ENCODE results near the gene SMIM43. TPM values are rescaled to one million over a fixed set of nuclear protein-coding genes. Genes with fewer than 3 reads are reported as not detected.
A peak's percentile ranks its signal among the peaks of the same experiment; 100 is the strongest.
"Not testable (repeated sequence)": the region's sequence is repeated elsewhere in the genome, so short reads cannot be mapped to it uniquely, and the experiment has no call there.

Gene SMIM43
- polyA plus RNA-seq, 1 experiment, result 7.4 TPM

- ChIA-PET CTCF (interaction anchor here (0.6 to 1.0 kb wide), 2 partner anchors 30 to 471 kb away, joined by 3 read pairs; no protein-coding TSS in a partner anchor), POLR2A (interaction anchor here (1.2 kb wide), 1 partner anchor 69 kb away, joined by 3 read pairs; the partner anchor contains the start of gene ANXA5)
- no peak overlapping the region for H3K4me3 ChIP-seq (ENCODE audit: low read depth, low read length)
These were observed 1.1 kb upstream of the SMIM43 start for GRCh38 chr4:121765971-121766538.

GRCh38 chr4:121765368-121765705, 373 bp upstream of the SMIM43 start:
- Histone ChIP-seq H3K4me3 (ENCODE audit: low read depth, low read length) (peak overlapping the region; percentile 69), H3K27ac (ENCODE audit: low read depth, low read length) (no peak overlapping the region), H3K27me3 (ENCODE audit: control insufficient read depth, insufficient read depth, low read length) (no peaks in the 10 kb centered on the region), H3K9me3 (ENCODE audit: control insufficient read depth, insufficient read depth, low read length) (no peaks in the 10 kb centered on the region; the same call in 1 of the 2 replicates)
- POLR2A ChIA-PET, result no interaction called here
- no peak for DNase-seq (ENCODE audit: low read depth, low spot score)
- CTCF ChIA-PET, result interaction anchor here (0.6 to 1.3 kb wide), 3 partner anchors 14 to 28 kb away, joined by 3 to 11 read pairs (median 3); no protein-coding TSS in a partner anchor
- no peak for TF ChIP-seq CTCF (IDR thresholded peaks at IDR 0.05; ENCODE audit: low read depth, low read length)

More at GRCh38 chr4:121765971-121766538, 1.1 kb upstream of the SMIM43 start:
- no peaks in the 10 kb centered on the region for H3K27me3 ChIP-seq (ENCODE audit: control insufficient read depth, insufficient read depth, low read length)
- no peak for DNase-seq (ENCODE audit: low read depth, low spot score)
- TF ChIP-seq CTCF (IDR thresholded peaks at IDR 0.05; ENCODE audit: low read depth, low read length), result no peak
- H3K9me3 ChIP-seq (ENCODE audit: control insufficient read depth, insufficient read depth, low read length), result no peaks in the 10 kb centered on the region; the same call in 1 of the 2 replicates
- H3K27ac ChIP-seq (ENCODE audit: low read depth, low read length), result no peak overlapping the region

GRCh38 chr4:121764303-121764701, 662 bp downstream of the SMIM43 start:
- no peaks in the 10 kb centered on the region for H3K27me3 ChIP-seq (ENCODE audit: control insufficient read depth, insufficient read depth, low read length)
- CTCF ChIA-PET, result interaction anchor here (0.7 to 1.4 kb wide), 4 partner anchors 27 to 302 kb away, joined by 3 to 11 read pairs (median 4); no protein-coding TSS in a partner anchor

GRCh38 chr4:121760205-121760604, 4.8 kb downstream of the SMIM43 start:
- CTCF ChIA-PET, result no interaction called here
- POLR2A ChIA-PET, result no interaction called here
- TF ChIP-seq CTCF (IDR thresholded peaks at IDR 0.05; ENCODE audit: low read depth, low read length), result no peak
- DNase-seq (ENCODE audit: low read depth, low spot score), result no peak
- Histone ChIP-seq H3K27me3 (ENCODE audit: control insufficient read depth, insufficient read depth, low read length) (no peaks in the 10 kb centered on the region), H3K27ac (ENCODE audit: low read depth, low read length) (no peak overlapping the region), H3K9me3 (ENCODE audit: control insufficient read depth, insufficient read depth, low read length) (no peaks in the 10 kb centered on the region; the same call in 1 of the 2 replicates), H3K4me3 (ENCODE audit: low read depth, low read length) (no peak overlapping the region)

More at GRCh38 chr4:121764303-121764701, 662 bp downstream of the SMIM43 start:
- no peak overlapping the region for H3K27ac ChIP-seq (ENCODE audit: low read depth, low read length)
- H3K9me3 ChIP-seq (ENCODE audit: control insufficient read depth, insufficient read depth, low read length), result no peaks in the 10 kb centered on the region; the same call in 1 of the 2 replicates
- no peak for DNase-seq (ENCODE audit: low read depth, low spot score)
- no peak for TF ChIP-seq CTCF (IDR thresholded peaks at IDR 0.05; ENCODE audit: low read depth, low read length)
- POLR2A ChIA-PET, result no interaction called here
- peak overlapping the region; percentile 69 for H3K4me3 ChIP-seq (ENCODE audit: low read depth, low read length)

- Histone ChIP-seq H3K9me3 (ENCODE audit: control insufficient read depth, insufficient read depth, low read length) (no peaks in the 10 kb centered on the region), H3K27me3 (ENCODE audit: control insufficient read depth, insufficient read depth, low read length) (no peaks in the 10 kb centered on the region), H3K4me3 (ENCODE audit: low read depth, low read length) (no peak overlapping the region), H3K27ac (ENCODE audit: low read depth, low read length) (no peak overlapping the region)
- no peak for DNase-seq (ENCODE audit: low read depth, low spot score)
- ChIA-PET POLR2A (interaction anchor here (0.6 kb wide), 1 partner anchor 60 kb away, joined by 4 read pairs; no protein-coding TSS in a partner anchor), CTCF (no interaction called here)
- TF ChIP-seq CTCF (IDR thresholded peaks at IDR 0.05; ENCODE audit: low read depth, low read length), result no peak
These were observed 5.9 kb downstream of the SMIM43 start for GRCh38 chr4:121758925-121759568.

GRCh38 chr4:121752142-121752541, 12.8 kb downstream of the SMIM43 start:
- DNase-seq (ENCODE audit: low read depth, low spot score); H3K9me3 ChIP-seq (ENCODE audit: control insufficient read depth, insufficient read depth, low read length); H3K27me3 ChIP-seq (ENCODE audit: control insufficient read depth, insufficient read depth, low read length); H3K27ac ChIP-seq (ENCODE audit: low read depth, low read length); H3K4me3 ChIP-seq (ENCODE audit: low read depth, low read length); POLR2A ChIA-PET: not testable (repeated sequence)
- CTCF ChIA-PET, result interaction anchor here (1.1 to 3.4 kb wide), 2 partner anchors 13 to 15 kb away, joined by 3 to 10 read pairs; partner anchors contain the start of gene SMIM43
